HG03060 (cell line): ENCODE data around the gene NAPSA.
"Not testable (repeated sequence)": the region's sequence is repeated elsewhere in the genome, so short reads cannot be mapped to it uniquely, and the experiment has no call there.

Experiments
- ATAC-seq: cut with Tn5 transposase; IDR thresholded peaks from one replicate; pipeline ENCODE4 v1.9.1; 2021; ENCODE audit warnings: low read depth, moderate number of reproducible peaks; ENCODE audit not compliant: unreplicated experiment

NAPSA gene

GRCh38 chr19:50365434-50366306 is at the start of gene NAPSA:
TSS of gene NAPSA (minus strand) at chr19:50365639. CDS start at chr19:50365621, 18 bp downstream.
- ATAC-seq, result no peak

DNA sequence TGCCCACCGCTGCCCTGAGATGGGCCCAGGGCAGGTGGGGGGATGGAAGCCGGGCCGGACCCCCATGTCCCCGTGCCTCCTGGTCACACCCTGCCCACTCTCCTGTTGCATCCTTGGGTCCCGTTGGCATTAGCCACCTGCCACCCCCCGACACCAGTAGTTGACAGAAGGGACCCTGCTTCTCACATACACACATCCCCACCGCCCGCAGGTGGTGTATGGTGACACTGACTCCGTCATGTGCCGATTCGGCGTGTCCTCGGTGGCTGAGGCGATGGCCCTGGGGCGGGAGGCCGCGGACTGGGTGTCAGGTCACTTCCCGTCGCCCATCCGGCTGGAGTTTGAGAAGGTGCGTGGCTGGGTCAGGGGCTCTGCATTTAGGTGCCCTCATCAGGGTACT is 48.1 kb upstream of the NAPSA start:
- no peak for ATAC-seq

DNA sequence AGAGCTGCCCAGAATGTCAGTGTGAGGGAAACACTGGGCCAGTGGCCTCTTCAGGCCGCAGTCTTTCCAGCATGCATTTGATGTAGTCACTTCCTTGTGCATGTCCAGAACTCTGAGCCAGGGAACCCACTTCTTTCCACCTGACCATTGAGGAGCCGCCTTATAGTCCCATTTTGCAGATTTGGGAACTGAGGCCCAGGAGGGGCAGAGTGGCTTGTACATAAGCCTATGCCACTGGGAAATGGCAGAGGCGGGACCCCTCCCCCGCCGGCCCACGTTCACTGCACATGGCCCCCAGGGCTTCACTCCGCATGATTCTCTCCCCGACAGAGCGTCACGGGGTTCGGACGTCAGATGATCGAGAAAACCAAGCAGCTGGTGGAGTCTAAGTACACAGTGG is 47.7 kb upstream of the NAPSA start:
- ATAC-seq, result no peak

- ATAC-seq, result no peak
These were observed 47.0 kb upstream of the NAPSA start for GRCh38 chr19:50412419-50412818.

GRCh38 chr19:50410109-50410508 is 44.7 kb upstream of the NAPSA start:
- no peak for ATAC-seq

DNA sequence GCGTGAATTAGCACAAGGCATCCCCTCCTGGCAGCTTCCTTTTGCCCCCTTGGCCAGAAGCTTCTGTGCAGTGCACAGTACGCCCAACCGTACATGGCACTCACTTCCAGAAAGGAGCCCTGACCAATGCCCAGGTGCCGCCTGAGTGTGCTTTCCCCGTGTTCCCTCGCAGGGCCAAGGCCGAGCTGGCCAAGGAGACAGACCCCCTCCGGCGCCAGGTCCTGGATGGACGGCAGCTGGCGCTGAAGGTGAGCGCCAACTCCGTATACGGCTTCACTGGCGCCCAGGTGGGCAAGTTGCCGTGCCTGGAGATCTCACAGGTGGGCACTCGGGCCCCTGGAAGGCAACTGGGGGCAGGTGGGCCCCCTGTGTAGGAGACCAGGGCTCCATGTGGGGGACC is 43.9 kb upstream of the NAPSA start:
- no peak for ATAC-seq

- ATAC-seq, result no peak
These were observed 41.4 kb upstream of the NAPSA start for GRCh38 chr19:50406829-50407228.

GRCh38 chr19:50406156-50406820 is 40.8 kb upstream of the NAPSA start:
- no peak for ATAC-seq

DNA sequence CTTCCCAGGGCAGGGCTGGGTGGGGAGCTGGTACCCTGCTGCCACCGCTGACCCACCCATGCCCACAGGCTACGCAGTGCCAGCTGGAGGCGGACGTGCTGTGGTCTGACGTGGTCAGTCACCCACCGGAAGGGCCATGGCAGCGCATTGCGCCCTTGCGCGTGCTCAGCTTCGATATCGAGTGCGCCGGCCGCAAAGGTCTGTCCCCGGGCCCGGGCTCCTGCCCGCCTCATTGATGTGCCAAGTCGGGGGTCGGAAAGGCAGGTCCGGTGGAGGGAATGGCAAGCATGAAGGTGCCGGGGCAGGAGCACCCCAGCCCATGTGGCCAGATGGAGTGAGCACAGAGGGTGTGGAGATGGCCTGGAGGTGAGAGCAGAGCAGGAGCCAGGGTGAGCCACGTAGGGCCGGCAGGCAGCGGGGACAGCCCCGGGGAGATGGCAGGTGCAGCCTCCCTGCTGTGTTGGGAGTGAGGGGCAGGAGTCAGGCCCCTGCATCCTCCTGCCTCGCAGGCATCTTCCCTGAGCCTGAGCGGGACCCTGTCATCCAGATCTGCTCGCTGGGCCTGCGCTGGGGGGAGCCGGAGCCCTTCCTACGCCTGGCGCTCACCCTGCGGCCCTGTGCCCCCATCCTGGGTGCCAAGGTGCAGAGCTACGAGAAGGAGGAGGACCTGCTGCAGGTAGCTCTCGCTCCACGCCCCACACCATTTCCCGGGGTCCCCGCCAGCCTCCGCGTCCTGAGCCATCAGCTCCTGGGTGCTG is 37.3 kb upstream of the NAPSA start:
- no peak for ATAC-seq

DNA sequence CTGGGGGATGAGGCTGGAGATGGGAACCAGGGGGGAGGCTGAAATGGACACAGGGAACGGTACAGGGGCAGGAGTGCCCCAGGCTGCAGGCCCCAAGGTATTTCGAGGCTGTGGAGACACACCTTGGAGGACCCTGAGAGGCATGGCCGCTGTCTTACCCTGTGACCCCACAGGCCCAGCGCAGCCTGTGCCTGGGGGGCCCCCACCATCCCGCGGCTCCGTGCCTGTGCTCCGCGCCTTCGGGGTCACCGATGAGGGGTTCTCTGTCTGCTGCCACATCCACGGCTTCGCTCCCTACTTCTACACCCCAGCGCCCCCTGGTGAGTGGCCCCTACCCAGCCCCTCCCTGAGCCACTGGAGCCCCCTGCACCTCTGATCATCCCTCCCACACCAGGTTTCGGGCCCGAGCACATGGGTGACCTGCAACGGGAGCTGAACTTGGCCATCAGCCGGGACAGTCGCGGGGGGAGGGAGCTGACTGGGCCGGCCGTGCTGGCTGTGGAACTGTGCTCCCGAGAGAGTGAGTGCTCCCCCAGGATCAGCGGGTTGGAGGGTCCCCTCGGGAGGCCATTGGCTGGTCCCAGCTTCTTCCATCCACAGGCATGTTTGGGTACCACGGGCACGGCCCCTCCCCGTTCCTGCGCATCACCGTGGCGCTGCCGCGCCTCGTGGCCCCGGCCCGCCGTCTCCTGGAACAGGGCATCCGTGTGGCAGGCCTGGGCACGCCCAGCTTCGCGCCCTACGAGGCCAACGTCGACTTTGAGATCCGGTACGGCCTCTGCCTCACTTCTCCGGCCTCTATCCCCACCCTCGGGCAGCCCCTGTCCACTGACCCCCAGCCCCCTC is 36.4 kb upstream of the NAPSA start:
- ATAC-seq, result no peak

DNA sequence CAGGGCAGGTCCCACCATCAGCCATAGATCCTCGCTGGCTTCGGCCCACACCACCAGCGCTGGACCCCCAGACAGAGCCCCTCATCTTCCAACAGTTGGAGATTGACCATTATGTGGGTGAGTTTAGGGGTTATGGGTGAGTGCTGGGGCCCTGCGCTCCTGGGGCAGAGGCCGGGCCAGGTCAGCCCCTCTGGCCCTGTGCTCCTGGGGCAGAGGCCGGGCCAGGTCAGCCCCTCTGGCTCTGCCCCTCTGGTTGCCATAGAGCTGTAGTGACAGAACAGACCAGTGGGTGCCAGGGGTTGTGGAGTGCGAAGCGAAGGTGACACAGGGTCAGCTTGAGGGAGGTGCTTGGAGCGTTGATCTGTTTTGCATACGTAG is 33.9 kb upstream of the NAPSA start:
- ATAC-seq, result no peak

GRCh38 chr19:50398675-50399367 is 33.4 kb upstream of the NAPSA start:
- ATAC-seq, result no peak

DNA sequence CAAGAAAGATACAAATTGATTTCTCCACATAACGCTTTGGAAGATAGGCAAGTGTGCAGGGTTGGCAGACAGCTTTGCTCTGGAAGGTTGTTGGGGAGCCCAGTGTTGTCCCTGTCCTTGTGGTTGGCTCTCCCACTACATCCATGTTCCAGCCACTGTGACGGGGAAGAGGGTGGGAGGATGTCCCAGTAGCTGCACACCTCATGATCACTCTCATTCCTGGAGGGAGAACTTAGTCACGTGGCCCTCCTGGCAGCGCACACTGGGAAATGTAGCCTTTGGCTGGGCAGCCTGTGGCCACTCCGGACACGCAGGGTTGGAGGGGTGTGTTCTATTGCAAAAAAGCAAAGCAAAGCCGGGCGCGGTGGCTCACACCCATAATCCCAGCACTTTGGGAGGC is 28.6 kb upstream of the NAPSA start:
- ATAC-seq, result no peak

GRCh38 chr19:50393589-50393988 is 28.1 kb upstream of the NAPSA start:
- ATAC-seq, result no peak

DNA sequence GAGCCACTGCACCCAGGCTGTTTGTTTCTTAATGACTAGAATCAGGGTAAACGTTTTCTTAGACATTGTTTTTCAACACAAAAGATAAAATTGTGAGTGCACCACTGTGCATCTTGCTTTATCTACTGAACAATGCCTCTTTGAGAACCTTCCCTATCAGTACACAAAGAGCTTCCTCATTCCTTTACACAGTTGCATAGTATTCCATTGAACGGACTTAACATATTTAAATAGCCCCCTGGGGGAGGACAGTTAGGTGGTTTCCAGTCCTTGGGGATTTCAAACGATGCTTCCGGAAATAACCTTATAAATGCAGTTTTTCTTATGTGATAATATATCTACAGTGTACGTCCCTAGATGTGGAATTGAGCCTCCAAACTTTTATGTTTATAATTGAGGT is 27.3 kb upstream of the NAPSA start:
- no peak for ATAC-seq

DNA sequence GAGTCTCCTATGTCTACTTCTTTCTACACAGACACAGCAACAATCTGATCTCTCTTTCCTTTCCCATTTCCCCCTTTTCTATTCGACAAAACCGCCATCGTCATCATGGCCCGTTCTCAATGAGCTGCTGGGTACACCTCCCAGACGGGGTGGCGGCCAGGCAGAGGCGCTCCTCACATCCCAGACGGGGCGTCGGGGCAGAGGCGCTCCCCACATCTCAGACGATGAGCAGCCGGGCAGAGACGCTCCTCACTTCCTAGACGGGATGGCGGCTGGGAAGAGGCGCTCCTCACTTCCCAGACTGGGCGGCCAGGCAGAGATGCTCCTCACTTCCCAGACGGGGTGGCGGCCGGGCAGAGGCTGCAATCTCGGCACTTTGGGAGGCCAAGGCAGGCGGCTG is 25.5 kb upstream of the NAPSA start:
- ATAC-seq, result not testable (repeated sequence)

DNA sequence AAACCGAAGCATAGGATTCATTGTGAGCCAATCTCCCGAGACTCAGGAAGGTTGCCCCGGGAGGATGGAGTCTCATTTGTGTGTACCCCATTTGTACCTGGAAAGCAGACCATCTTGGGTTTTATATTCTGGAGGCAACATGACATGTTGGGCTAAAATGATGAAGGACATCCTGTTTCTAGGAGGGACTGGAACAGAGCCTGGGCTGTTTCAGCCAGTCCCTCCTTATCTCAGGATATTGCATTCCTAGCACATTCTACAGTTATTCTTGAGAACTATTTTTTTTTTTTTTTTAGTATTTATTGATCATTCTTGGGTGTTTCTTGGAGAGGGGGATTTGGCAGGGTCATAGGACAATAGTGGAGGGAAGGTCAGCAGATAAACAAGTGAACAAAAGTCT is 24.9 kb upstream of the NAPSA start:
- ATAC-seq, result not testable (repeated sequence)

DNA sequence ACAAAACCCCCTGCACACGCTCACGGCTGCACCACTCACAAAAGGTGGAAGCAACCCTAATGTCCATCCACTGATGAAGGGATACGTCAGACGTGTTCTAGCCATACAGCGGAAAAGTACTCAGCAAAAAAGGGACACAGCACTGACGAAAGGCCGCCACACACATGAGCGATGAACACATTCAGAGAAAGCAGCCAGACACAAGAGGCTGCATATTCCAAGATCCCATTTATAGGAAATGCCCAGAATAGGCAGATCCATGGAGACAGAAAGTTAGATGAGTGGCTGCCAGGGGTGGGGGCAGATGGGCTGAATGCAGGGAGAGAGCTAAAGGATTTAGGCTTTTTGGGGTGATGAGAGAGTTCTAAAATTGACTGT is 22.4 kb upstream of the NAPSA start:
- no peak for ATAC-seq

DNA sequence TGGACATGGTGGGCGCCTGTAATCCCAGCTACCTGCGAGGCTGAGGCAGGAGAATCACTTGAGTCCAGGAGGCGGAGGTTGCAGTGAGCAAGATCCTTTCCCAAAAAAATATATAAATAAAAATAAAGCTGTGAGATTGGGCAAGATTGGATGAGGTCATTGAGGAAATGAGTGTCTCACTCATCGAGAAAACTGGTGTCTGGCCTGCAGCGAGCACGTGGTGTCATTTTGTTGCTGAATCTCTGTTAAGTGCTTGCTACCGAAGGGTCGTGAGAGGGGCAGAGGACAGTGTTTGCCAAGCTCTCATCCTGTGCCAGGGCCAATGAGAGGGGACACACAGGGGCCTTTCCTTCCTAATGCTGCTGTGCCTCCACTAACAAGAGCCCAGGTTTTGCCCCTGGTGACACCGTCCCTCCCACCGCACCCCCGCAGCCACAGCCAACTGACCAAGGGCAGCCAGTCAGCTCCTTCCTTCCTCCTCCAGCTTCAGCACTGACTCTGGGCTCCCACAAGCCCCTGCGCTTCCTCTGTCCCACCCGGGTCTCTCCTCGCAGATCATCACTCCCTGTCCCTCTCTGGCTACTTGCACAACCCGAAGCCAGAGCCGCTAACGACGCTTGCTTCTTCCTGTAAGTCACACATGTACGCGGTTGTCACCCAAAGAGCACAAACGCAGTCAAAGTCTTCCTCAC is 21.9 kb upstream of the NAPSA start:
- ATAC-seq, result no peak
